ENCODE results near the gene ASH1L.
A peak's percentile ranks its signal among the peaks of the same experiment; 100 is the strongest.

Gene ASH1L

DNA sequence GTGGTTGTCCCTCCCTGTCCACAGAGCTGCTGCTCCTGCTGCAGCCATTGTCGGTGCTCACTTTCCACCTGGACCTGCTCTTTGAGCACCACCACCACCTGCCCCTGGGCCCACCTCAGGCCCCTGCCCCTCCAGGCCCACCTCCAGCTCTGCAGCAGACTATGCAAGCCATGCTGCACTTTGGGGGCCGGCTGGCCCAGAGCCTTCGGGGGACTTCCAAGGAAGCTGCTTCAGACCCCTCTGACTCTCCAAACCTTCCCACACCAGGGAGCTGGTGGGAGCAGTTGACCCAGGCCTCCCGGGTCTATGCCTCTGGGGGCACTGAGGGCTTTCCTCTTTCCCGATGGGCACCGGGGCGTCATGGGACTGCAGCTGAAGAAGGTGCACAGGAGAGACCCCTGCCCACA is 236.0 kb downstream of the ASH1L start:
- DNase-seq (ENCODE audit: low read depth) = no peak

DNA sequence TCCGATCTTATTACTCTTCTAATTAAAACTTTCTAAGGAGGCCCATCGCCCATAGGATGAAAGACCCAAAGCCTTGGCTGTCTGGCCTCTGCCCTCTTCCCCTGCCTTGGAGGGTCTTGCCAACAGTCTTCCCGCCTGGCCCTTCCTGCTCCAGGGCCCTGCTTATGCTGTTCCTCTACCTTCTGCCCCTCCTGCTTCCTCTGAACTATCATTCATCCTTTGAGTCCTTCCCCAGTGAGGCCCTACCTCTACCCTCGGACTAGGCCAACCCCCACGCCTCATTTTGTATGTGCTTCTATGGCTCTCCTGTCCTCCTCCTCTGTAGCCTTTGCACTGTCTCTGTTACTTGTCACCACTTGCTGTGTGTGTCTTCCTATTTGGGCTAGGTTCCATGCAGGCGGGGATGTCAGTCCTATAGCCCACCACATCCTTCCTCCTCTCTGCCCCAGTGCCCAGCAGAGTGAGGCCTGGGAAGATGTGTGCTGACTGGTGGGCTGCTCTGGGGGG is 236.5 kb downstream of the ASH1L start:
- DNase-seq (ENCODE audit: low read depth) = no peak

DNA sequence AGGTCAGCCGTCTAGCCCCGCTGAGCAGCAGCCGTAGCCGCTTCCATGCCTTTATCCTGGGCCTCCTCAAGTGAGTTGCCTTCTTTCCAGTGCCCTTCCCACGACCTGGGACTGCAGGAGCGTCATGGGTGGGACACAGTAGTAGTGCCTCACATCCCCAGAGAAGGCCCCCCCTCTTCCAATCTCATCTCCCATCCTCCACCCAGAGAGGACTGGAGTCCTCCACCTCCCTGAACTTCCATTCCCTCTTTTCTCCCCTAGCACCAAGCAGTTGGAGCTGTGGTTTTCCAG is 237.1 kb downstream of the ASH1L start:
- DNase-seq (ENCODE audit: low read depth) = no peak

DNA sequence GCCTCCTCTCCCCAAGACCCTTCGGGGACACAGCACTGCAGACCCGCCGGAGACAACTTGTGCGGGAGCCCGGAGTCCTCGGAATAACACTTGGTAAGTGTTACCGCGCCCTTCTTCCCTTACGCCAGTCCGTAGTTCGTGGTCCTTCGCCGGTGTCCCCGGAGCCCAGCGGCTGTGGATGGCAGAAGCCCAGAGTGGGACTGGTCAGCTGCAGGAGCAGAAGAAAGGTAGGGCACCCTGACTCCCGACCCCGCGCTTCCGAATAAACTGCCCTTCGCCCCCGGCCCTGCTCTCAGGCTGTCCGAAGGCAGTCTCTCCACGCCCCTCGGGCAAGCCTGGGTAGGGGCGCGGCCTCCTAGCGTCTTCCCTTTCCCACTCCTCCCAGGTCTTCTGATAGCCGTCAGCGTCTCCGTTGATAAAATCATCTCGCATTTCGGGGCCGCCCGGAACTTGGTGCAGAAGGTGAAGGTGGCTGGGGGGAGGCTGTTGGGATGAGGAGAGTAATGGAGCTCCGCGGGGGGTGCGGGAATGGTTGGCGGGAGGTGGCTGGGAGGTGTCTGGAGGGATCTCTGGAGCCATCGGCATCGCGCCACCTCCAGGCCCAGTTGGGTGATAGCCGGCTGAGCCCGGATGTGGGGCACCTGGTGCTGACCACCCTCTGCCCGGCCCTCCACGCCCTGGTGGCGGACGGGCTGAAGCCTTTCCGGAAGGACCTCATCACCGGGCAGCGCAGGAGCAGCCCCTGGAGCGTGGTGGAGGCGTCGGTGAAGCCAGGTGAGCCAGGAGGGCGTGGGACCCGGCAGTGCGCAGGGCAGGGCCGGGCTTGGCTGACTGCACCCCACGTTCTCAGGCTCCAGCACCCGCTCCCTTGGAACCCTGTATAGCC is 237.6 kb downstream of the ASH1L start:
- peak; percentile 44 for DNase-seq (ENCODE audit: low read depth)

DNA sequence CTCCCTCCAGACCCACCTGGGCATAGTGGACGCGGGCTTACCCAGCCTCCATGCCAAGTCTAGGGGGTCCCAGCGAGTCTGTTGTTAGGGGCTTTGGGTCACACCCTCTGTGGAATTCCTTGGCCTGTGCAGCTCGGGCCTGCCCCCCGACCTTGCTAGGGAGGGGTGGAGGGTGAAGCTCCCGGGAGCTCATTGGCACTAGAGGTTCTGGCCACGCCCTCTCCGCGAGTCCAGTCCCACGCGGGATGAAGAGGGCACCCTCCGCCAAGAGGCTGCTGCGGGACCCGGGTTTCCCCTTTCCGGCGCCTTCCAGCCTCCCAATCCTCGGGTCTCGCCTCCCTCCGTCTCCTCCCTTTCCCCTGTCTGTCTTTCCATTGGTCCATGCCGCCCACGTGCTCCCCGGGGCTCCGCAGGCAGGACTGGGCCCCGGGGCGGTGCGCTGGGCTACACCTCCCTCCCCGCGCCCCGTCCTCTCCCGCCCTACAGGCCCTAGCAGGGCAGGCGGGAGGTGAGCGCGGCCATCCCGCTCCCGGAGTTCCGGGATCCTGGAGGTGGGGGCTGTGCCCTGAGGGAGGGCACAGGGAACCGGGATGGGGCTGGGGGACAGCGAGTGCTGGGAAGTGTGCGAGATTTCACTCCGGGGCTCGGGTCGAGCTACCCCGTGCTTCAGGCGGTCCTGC is 238.4 kb downstream of the ASH1L start:
- peak; percentile 97 for DNase-seq (ENCODE audit: low read depth)

DNA sequence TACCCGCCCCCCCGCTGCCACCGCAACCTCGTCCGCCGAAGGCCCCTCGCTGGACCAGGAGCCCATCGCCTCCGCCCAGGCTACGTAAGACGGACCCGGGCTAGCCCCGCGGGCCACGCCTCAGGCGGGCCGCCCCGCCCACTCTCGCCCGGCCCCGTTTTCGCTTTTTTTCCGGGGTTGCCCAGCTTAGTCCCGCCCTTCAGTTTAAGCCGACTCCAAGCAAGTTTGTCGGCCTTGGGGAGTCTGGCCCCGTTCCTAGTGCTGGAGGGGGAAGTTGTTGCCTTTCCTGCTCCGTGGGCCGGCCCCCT is 238.9 kb downstream of the ASH1L start:
- DNase-seq (ENCODE audit: low read depth) = peak; percentile 94

DNA sequence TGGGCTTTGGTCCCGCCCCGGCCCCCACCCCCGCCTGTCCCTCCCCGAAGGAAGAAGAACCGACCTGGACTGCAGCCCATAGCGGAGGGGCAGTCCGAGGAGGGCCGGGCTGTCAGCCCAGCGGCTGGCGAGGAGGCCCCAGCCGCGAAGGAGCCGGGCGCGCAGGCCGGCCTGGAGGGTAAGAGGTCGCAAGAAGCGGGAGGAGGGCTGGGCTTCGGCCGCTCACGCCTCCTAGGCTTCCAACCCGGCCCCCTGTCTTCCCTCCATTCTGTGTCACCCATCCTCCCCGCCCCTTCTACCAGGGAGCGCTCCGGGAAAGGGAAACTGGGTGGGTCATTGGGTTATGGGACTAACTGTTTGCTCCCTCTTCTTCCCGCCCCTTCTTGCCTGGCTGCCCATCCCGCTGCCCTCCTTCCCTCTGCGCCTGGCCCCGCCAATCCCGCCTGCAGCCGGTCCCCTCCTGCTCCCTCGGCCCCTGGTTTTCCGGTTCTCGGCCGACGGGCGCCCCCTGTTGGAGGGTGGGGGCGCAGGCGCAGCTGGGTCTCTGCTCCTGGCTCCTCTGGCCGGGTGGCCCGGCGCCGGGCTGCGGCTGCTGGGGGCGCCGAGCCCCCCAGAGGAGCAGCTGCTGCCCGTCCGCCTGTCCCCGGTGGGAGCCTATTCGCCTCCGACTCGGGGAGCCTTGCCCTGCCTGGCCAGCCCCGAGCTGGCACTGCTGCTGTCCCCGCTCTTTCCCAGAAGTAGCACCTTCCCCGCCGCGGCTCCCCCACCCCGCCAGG is 239.5 kb downstream of the ASH1L start:
- peak; percentile 88 for DNase-seq (ENCODE audit: low read depth)

DNA sequence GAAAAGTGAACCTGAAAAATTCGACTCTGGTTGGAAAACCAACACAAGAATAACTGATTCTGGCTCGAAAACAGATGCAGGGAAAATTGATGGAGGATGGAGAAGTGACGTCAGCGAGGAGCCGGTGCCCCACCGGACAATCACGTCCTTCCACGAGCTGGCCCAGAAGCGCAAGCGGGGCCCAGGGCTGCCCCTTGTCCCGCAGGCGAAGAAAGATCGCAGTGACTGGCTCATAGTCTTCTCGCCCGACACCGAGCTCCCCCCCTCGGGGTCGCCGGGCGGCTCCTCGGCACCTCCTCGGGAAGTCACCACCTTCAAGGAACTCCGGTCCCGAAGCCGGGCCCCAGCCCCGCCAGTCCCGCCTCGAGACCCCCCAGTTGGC is 240.0 kb downstream of the ASH1L start:
- peak; percentile 37 for DNase-seq (ENCODE audit: low read depth)

DNA sequence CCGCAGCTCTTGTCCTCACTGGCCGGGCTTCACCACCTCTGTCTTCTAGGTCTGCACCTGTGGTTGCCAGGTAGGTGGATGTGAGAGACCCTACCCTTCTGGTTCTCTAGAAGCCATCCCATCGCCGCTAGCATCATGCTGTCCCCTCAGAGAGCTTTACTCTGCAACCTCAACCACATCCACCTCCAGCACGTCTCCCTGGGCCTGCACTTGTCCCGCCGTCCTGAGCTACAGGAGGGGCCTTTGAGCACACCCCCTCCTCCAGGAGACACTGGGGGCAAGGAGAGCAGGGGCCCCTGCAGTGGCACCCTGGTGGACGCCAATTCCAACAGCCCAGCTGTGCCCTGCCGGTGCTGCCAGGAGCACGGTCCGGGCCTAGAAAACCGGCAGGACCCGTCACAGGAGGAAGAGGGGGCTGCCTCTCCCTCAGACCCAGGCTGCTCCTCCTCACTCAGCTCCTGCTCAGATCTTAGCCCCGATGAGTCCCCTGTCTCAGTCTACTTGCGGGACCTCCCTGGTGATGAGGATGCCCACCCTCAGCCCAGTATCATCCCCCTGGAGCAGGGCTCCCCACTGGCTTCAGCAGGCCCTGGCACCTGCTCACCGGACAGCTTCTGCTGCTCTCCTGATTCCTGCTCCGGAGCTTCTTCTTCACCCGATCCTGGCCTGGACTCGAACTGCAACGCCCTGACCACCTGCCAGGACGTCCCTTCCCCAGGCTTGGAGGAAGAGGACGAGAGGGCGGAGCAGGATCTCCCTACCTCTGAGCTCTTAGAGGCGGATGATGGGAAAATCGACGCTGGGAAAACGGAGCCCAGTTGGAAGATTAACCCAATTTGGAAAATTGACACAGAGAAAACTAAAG is 240.7 kb downstream of the ASH1L start:
- peak; percentile 15 for DNase-seq (ENCODE audit: low read depth)

DNA sequence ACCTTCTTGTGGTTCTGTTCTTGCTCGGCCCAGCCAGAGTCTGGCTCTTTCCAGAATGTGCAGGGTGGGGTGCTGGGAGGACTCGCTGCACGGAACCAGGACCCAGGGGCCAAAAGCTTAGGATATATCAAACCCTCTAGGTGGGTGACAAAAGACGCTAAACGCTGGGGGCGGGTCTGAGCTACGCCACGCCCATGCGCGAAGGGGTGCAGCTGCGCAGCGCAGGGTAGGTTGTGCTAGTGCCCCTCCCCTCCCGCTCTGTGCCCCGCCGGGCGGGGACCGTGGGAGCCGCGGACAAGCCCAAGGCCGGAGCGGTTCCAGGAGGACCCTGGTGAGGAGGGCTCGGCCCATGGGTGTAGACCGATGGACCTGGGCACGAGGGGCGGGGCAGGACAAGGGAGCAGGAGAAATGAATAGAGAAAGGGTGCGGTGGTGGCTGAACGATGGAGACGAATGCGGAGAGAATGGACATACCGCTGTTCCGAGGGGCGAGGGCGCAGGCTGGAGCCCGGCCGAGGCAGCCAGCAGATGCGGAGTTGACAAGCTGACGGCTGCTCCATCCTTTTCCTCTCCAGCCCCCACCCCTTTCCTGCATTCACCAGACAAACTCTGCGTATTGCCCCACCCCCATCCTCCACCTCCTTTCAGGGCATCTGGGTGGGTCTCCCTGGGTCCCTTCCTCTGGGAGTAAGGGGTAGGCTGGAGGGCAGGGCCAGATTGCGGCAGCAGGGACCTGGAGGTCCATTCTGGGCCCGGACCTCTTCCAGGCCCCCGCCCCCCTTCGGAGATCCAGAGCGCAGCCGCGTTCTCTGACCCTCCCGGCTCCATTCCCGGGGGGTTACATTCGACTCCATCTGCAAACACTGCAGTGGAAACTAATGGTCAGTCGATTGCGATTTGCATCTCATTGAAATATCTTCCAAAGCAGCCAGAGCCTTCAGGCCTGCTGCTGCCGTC is 241.7 kb downstream of the ASH1L start, which contains the start of gene RUSC1:
TSS of gene RUSC1 (plus strand) at position 234 of the 957 bp plus-strand sequence. CDS start 880 bp downstream, outside the sequence.
- DNase-seq (ENCODE audit: low read depth) = peak; percentile 62

DNA sequence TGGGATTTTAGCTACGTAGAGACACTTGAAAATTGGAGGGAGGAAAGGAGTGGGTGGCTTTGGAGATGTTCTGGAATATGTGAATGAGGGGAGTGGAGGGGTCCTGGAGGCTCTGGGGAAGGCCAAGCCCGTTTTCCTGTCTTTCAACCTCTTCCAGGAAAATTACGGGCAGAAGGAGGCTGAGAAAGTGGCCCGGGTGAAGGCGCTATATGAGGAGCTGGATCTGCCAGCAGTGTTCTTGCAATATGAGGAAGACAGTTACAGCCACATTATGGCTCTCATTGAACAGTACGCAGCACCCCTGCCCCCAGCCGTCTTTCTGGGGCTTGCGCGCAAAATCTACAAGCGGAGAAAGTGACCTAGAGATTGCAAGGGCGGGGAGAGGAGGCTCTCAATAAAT is 242.4 kb downstream of the ASH1L start:
- no peak for DNase-seq (ENCODE audit: low read depth)

DNA sequence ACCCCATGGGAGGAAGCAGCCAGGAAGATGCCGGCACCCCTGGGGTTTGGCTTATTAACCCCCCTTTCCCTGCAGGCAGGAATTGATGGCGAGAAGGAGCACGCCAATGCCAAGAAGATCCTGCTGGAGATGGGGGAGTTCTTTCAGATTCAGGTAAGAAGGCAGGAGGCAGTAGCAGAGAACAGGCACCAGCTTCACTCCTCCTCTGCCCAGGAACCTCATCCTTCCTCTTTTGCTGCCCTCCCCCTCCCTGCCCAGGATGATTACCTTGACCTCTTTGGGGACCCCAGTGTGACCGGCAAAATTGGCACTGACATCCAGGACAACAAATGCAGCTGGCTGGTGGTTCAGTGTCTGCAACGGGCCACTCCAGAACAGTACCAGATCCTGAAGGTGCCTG is 243.1 kb downstream of the ASH1L start:
- no peak for DNase-seq (ENCODE audit: low read depth)

DNA sequence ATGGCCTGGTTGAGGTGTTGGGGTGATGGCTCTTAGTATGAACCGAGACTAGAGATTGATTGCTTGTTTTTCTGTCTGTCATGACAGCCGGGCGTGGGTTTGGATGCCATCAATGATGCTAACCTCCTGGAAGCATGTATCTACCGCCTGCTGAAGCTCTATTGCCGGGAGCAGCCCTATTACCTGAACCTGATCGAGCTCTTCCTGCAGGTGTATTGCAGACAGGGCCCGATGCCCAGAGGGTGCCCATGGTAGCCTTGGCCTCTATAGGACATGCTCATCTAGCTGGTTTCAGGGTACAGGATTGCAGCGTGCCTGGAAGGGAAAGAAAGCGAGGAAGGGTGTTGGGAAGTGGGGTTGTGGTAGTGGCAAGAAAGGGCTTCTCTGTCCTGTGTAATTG is 244.5 kb downstream of the ASH1L start:
- no peak for DNase-seq (ENCODE audit: low read depth)

DNA sequence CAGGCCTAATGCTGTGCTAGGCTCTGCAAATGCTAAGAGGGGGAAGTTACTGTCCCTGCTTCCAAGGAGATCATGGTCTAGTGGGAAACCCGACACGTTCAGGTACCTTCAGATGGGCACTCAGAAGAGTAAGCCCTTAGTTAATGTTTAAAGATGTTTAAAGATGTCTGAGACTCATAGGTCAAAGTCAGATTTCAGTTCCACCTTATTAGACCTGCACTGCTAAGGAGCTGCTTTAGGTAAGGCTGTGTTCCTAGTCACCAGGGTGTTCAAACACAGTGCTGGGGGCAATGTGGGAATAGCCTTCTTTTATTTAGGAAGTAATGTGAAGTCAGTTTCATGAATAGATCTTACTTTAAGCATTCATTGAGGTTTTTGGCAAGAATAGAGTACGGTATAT is 245.7 kb downstream of the ASH1L start:
- DNase-seq (ENCODE audit: low read depth) = no peak

DNA sequence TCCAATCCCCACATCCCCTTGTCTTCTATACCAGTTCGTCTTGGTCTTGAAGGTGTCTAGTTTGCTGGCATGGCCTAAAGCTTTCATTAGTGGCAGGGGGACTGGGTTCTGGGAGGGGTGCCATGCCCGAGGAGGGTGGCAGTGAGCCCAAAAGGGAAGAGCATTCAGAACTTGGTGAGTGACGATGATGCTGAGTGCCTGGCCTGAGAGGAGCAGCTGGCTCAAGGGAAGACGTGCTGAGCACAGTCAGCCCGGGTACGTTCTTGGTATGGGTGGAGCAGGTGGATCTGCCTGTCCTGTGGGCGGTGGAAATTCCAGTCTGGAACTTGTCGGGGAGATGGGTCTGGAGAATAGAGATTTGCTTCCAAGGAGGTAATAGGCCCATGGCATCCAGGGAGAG is 249.3 kb downstream of the ASH1L start:
- DNase-seq (ENCODE audit: low read depth) = no peak

DNA sequence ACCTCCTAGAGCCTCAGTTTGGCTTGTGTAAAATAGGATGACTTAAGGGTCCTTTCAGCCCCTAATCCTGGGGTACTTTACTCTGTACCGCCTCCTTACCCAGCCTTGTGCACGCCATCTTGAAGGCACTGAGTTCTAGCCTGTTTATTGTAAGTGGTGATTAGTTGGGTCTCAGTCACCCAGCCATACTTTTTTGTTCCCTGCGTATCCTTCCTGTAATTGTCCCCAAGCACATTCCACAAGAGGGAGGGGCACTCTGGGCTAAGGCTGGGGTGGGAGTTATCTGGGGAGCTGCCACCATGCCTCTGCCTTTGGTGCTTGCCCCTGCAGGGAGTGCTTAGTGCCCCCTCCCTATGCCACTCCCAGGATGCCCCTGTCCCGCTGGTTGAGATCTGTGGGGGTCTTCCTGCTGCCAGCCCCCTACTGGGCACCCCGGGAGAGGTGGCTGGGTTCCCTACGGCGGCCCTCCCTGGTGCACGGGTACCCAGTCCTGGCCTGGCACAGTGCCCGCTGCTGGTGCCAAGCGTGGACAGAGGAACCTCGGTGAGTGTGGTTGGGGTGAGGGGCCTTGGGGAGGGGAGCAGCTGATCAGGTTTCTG is 253.1 kb downstream of the ASH1L start:
- no peak for DNase-seq (ENCODE audit: low read depth)

DNA sequence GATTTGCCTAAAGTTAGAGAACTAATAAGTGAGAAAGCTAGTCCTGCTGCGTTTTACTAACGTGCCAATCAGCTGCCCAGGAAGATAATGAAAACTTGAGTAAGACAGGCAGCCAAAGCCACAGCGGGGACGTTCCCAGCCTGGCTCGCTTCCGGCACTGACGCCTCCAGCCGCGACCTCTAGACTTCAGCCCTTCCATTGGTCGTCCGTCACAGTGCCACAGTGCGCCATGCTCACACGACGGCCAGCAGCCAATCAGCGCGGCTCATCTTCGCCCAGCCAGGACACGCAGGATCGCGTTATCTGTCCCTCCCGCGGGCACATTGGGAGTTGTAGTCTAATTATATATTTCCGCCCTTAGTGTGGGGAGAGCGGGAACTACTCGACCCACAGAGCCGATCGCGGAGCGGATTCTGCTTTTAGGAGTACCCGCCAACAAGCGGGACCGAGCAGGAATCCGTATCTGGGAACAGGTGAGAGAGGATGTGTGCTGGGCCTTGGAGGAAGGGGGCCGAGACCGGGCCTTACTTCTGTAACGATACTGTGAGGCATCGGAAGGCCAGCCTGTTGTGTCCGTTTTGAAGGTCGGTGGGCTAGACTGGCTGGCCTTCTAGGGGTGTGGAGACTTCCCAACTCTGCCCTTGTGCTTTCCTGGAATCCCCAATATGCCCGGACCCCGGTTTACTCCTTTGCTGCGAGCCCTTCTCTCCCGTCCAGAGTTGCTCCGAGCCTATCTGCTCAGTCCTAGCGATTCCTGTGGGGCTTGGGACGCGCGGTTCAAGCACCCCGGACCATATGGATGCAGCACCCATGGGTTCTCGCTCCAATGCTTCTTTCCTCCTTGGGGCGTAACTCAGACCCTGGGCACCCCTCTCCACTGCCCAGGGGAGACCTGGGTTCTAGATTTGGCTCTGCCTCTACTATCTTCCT is 253.8 kb downstream of the ASH1L start, which contains the start of gene FDPS:
TSS of gene FDPS (plus strand) at position 374 of the 930 bp plus-strand sequence. CDS start 924 bp downstream, outside the sequence.
- DNase-seq (ENCODE audit: low read depth) = peak; percentile 100

DNA sequence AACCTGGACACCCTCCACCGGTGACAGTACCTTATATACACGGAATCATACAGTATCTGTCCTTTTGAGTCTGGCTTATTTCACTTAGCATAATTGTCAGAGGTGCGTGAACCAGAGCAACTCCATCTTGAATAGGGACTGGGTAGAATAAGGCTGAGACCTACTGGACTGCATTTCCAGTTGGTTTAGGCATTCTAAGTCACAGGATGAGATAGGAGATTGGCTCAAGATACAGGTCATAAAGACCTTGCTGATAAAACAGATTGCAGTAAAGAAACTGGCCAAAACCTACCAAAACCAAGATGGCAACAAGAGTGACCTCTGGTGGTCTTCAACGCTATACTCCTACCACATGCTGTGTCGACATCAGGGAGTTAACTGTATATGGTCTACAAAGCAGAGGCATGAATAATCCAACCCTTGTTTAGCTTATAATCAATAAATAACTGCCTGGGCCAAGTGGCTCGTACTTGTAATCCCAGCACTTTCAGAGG is 255.3 kb downstream of the ASH1L start:
- DNase-seq (ENCODE audit: low read depth) = peak; percentile 51

Measured in iris pigment epithelial cell (primary cell).